BJ (cell line): ENCODE data around the gene PRDM4. TPM values are rescaled to one million over a fixed set of nuclear protein-coding genes. Genes with fewer than 3 reads are reported as not detected.
"Not testable (repeated sequence)": the region's sequence is repeated elsewhere in the genome, so short reads cannot be mapped to it uniquely, and the experiment has no call there.

Experiments used
- CTCF ChIA-PET: fragments of 350-600 bp; formaldehyde crosslinking; extraction: SDS; loops from one replicate; lab custom pipeline; 2021; ENCODE audit warnings: antibody characterized with exemption, inconsistent platforms; lab: Yijun Ruan, JAX
- POLR2A ChIA-PET: fragments of 300-600 bp; sonication (Branson Sonifier 250); formaldehyde crosslinking; extraction: SDS; loops from one replicate; lab custom pipeline; 2021; ENCODE audit warnings: antibody characterized with exemption; lab: Charles Lee
- DNase-seq: peaks from one replicate; pipeline ENCODE4 v3.0.0-alpha.2; 2011; ENCODE audit warnings: low read depth
- H3K27me3 ChIP-seq: 2 replicates; pipeline ENCODE4 v1.6.0; 2011; ENCODE audit warnings: low read length; ENCODE audit not compliant: control insufficient read depth, insufficient read depth
- H3K36me3 ChIP-seq: 2 replicates; pipeline ENCODE4 v1.5.1; 2011; ENCODE audit warnings: low read length; ENCODE audit not compliant: control insufficient read depth, insufficient read depth
- H3K4me3 ChIP-seq: 2 replicates; pipeline ENCODE4 v1.5.1; 2011; ENCODE audit warnings: low read depth, mild to moderate bottlenecking, control low read depth, low read length
- CTCF ChIP-seq: IDR thresholded peaks from 2 replicates; pipeline ENCODE4 v1.5.1; 2011; ENCODE audit warnings: low read depth, mild to moderate bottlenecking, control low read depth, inconsistent platforms, low read length, moderate library complexity; ENCODE audit not compliant: insufficient read depth
- polyA plus RNA-seq: library from polyadenylated mRNA; depleted of rRNA; stranded (reverse); fragments of >200 nt; gene quantifications from 2 replicates; pipeline ENCODE4 v1.2.3, GENCODE V29; 2011

PRDM4 gene
- polyA plus RNA-seq, 1 experiment, result 21.6 TPM

GRCh38 chr12:107718606-107719005 is 42.3 kb downstream of the PRDM4 start:
- ChIA-PET POLR2A (no interaction called here), CTCF (interaction anchor here (1.4 kb wide), 1 partner anchor 22 kb away, joined by 5 read pairs; no protein-coding TSS in a partner anchor)
- Histone ChIP-seq H3K36me3 (peaks cover 1% of the 10 kb centered on the region; the same call in 1 of the 2 replicates), H3K4me3 (no peak overlapping the region), H3K27me3 (no peaks in the 10 kb centered on the region)
- TF ChIP-seq CTCF, result no peak
- no peak for DNase-seq

- H3K27me3 ChIP-seq, result no peaks in the 10 kb centered on the region
- ChIA-PET POLR2A (no interaction called here), CTCF (interaction anchor here (1.1 kb wide), 1 partner anchor 19 kb away, joined by 3 read pairs; no protein-coding TSS in a partner anchor)
- no peak overlapping the region for H3K4me3 ChIP-seq
- DNase-seq, result no peak
- TF ChIP-seq CTCF, result no peak
- H3K36me3 ChIP-seq, result peaks cover 6% of the 10 kb centered on the region
Observed at GRCh38 chr12:107715780-107716179, 45.2 kb downstream of the PRDM4 start.

GRCh38 chr12:107705522-107705921 is 55.4 kb downstream of the PRDM4 start:
- POLR2A ChIA-PET, CTCF ChIA-PET, H3K4me3 ChIP-seq, H3K27me3 ChIP-seq, H3K36me3 ChIP-seq, DNase-seq: not testable (repeated sequence)

- H3K4me3 ChIP-seq, result no peak overlapping the region
- ChIA-PET CTCF (interaction anchor here (0.6 kb wide), 1 partner anchor 1434 kb away, joined by 4 read pairs; no protein-coding TSS in a partner anchor), POLR2A (no interaction called here)
- TF ChIP-seq CTCF, result no peak
- DNase-seq, result no peak
- H3K36me3 ChIP-seq, result peaks cover 9% of the 10 kb centered on the region
- no peaks in the 10 kb centered on the region for H3K27me3 ChIP-seq
Observed at GRCh38 chr12:107704041-107704440, 56.9 kb downstream of the PRDM4 start.

- CTCF ChIA-PET, result interaction anchor here (1.1 kb wide), 1 partner anchor 47 kb away, joined by 4 read pairs; no protein-coding TSS in a partner anchor
- DNase-seq, result no peak
- Histone ChIP-seq H3K36me3 (peaks cover 12% of the 10 kb centered on the region), H3K4me3 (no peak overlapping the region), H3K27me3 (no peaks in the 10 kb centered on the region)
- no peak for TF ChIP-seq CTCF
- POLR2A ChIA-PET, result no interaction called here
Observed at GRCh38 chr12:107702106-107702505, 58.8 kb downstream of the PRDM4 start.

- peaks cover 20% of the 10 kb centered on the region for H3K36me3 ChIP-seq
- DNase-seq, POLR2A ChIA-PET, H3K27me3 ChIP-seq, H3K4me3 ChIP-seq: not testable (repeated sequence)
- peak; percentile 33 for TF ChIP-seq CTCF
- CTCF ChIA-PET, result interaction anchor here (1.3 to 1.5 kb wide), 2 partner anchors 23 to 63 kb away, joined by 4 to 5 read pairs; no protein-coding TSS in a partner anchor
Observed at GRCh38 chr12:107695772-107696171, 65.2 kb downstream of the PRDM4 start.
